GM12864 (cell line): Measurements from ENCODE around the gene MTA3.
"Not testable (repeated sequence)": the region's sequence is repeated elsewhere in the genome, so short reads cannot be mapped to it uniquely, and the experiment has no call there.

ENCODE experiments used
- DNase-seq: peaks from one replicate; pipeline ENCODE4 v3.0.0-alpha.2; 2011; ENCODE audit warnings: low read depth
- H3K4me3 ChIP-seq: 2 replicates; pipeline ENCODE4 v1.5.1; 2011; ENCODE audit warnings: mild to moderate bottlenecking, low read depth, low read length, control low read depth
- TF ChIP-seq, protein P1 (sequence below): IDR thresholded peaks from 2 replicates; pipeline ENCODE4 v1.5.1; 2011; ENCODE audit warnings: low read depth, mild to moderate bottlenecking, moderate library complexity, low read length, control low read depth, inconsistent platforms; ENCODE audit errors: missing control alignments

MTA3 gene

DNA sequence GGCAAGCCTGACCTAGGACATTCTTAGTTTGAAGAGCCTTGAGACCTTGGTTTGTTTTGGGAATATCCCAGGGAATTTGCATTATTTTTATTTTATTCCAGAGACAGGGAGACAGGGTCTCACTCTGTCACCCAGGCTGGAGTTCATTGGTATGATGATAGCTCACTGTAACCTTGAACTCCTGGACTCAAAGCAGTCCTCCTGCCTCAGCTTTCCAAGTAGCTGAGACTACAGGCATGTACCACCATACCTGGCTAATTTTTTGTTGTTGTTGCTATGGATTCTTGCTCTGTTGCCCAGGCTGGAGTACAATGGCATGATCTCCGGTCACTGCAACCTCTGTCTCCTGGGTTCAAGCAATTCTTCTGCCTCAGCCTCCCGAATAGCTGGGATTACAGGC lies 4.8 kb downstream of the MTA3 start:
- TF ChIP-seq, protein P1, sequence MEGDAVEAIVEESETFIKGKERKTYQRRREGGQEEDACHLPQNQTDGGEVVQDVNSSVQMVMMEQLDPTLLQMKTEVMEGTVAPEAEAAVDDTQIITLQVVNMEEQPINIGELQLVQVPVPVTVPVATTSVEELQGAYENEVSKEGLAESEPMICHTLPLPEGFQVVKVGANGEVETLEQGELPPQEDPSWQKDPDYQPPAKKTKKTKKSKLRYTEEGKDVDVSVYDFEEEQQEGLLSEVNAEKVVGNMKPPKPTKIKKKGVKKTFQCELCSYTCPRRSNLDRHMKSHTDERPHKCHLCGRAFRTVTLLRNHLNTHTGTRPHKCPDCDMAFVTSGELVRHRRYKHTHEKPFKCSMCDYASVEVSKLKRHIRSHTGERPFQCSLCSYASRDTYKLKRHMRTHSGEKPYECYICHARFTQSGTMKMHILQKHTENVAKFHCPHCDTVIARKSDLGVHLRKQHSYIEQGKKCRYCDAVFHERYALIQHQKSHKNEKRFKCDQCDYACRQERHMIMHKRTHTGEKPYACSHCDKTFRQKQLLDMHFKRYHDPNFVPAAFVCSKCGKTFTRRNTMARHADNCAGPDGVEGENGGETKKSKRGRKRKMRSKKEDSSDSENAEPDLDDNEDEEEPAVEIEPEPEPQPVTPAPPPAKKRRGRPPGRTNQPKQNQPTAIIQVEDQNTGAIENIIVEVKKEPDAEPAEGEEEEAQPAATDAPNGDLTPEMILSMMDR, result no peak
- H3K4me3 ChIP-seq, result no peak overlapping the region
- DNase-seq, result no peak

DNA sequence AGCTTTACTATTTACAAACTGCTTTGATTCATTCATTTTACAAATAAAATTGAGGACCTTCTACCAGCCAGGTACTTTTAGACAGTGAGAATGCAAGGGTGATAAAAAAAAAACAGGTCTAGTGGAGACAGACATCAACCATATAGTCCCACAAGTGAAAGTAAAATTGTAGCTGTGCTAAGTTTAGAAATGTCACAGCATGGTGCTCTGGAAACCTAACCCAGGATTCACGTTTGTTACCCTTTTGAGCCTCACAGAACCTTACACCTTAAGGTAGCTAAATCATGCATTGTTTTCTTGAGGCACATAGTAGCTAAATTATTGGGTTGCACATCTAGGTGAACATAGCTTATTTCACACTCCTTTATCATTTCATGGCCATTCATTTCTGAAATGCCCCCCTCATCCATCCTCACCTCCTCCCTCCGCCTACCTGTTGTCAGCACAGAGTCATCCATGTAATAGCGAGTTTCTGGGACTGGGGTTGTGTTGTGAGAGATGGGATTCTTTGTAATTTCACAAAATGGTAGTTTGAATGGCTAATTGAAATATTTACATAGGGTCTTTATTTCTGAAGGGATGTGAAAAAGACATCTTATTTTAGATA lies 7.1 kb downstream of the MTA3 start:
- TF ChIP-seq, protein P1, result no peak
- no peak overlapping the region for H3K4me3 ChIP-seq
- DNase-seq, result no peak

DNA sequence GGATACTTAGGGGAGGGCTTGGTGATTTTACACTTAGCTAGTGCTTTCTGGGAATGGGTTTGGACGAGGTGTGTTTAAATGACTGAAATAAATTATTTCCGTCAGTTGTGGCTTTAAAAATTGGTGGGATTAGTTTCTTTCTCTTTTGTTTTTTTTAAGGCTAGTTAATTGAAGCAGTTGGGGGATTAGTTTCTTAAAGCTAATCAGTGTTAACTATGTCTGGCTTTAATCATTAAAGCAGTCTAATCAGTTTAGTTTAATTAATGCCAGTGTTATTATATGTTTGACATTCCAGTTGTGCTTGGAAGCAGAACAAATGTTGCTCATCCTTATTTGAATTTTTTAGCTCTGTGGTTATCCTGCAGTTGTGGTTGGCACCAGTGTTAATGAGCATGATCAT lies 10.2 kb downstream of the MTA3 start:
- TF ChIP-seq, protein P1, result no peak
- no peak overlapping the region for H3K4me3 ChIP-seq
- no peak for DNase-seq

DNA sequence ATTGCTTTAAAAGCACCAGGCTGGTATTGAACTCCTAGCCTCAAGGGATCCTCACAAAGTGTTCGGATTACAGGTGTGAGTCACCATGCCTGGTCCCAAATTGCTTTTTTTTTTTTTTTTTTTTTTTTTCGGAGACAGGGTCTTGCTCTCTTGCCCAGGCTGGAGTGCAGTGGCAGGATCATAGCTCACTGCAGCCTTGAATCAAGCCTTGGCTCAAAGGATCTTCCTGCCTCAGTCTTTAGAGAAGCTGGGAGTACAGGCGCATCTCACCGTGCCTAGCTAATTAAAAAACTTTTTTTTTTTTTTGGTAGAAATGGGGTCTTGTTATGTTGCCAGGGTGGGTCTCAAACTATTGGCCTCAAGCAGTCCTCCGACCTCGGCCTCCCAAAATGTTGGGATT lies 12.8 kb downstream of the MTA3 start:
- DNase-seq, result no peak
- H3K4me3 ChIP-seq, result no peak overlapping the region
- TF ChIP-seq, protein P1, result no peak

DNA sequence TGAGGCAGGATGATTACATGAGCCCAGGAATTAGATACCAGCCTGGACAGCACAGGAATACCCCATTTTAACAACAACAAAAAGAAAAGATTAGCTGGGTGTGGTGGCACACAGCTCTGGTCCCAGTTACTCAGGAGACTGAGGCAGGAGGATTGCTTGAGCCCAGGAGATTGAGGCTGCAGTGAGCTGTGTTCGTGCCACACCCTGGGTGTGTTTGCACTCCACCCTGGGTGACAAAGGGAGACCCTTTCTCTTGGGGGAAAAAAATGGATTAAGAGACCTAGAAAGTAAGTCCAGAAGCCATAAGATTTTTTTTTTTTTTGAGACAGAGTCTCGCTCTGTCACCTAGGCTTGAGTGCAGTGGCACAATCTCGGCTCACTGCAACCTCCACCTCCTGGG lies 16.2 kb downstream of the MTA3 start:
- H3K4me3 ChIP-seq, DNase-seq: not testable (repeated sequence)

DNA sequence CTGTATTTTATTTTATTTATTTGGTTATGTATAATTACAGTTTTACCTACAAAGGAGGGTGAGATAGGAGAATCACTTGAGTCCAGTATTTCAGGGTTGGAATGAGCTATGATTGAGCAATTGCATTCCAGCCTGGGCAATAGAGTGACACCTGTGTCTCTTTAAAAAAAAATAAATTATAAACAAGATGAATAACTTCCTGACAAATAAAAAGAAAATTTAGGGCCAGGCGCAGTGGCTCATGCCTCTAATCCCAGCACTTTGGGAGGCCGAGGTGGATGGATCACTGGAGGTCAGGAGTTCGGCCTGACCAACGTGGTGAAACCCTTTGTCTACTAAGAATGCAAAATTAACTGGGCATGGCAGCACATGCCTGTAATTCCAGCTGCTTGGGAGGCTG lies 17.3 kb downstream of the MTA3 start:
- TF ChIP-seq, protein P1, result no peak
- no peak for DNase-seq
- no peak overlapping the region for H3K4me3 ChIP-seq

DNA sequence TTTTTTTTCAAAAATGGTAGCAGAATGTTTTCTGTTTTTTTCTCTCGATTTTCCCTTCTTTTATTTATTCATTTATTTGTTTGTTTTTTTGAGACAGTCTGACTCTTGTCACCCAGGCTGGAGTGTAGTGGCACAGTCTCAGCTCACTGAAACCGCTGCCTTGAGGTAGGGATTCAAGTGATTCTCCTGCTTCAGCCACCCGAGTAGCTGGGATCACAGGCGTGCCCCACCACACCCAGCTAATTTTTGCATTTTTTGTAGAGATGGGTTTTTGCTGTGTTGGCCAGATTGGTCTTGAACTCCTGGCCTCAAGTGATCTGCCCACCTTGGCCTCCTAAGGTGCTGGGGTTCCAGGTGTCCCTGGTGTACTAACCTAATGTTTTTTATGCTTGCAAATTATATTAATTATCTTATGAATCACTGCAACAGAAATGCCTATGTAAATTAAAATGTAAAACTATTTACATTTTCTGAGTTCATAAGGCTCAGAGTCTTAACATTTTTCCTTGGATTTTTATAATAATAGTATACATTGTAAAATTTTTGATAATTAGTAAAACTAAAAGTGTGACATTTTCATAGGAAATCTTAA lies 19.2 kb downstream of the MTA3 start:
- no peak overlapping the region for H3K4me3 ChIP-seq
- DNase-seq, result no peak
- TF ChIP-seq, protein P1, result no peak

DNA sequence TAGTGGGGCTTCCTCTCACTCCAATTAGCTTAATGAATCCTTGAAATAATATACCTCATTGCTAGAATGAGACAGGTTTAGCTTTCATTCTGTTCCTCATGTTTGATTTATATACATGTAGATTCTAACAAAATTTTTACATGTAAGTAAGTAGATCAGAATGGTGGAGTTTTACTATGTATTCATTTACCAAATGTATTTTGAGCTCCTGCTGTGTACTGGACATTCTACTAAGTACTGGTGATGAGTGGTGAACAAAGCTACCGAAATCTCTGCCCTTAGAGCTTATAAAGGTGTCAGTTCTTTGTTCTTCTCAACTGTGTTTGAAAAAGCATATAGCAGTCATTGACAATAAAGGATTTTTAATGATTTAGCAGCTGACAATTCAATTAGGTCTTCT lies 19.7 kb downstream of the MTA3 start:
- DNase-seq, result no peak
- H3K4me3 ChIP-seq, result no peak overlapping the region
- TF ChIP-seq, protein P1, result no peak
